ENCODE results near the gene ICE1.

DNA sequence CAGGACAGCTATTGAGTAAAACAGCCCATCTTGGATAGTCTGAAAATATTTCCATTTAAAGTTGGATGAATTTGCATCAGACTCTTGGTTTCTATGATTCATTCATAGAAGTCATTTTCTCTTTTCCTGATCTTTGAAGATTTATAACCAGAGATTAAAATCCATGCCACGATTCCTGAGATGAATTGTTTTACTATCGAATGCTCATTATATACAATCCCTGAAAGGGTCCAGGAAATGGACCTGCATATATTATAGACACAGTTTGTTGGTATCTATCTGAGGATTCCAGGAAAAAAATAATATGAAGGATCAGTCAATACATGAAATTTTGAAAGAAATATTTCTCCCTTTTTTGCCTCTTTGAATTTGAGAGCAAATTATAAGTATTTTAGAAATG is 99.0 kb downstream of the ICE1 start:
- TF ChIP-seq, protein P1, sequence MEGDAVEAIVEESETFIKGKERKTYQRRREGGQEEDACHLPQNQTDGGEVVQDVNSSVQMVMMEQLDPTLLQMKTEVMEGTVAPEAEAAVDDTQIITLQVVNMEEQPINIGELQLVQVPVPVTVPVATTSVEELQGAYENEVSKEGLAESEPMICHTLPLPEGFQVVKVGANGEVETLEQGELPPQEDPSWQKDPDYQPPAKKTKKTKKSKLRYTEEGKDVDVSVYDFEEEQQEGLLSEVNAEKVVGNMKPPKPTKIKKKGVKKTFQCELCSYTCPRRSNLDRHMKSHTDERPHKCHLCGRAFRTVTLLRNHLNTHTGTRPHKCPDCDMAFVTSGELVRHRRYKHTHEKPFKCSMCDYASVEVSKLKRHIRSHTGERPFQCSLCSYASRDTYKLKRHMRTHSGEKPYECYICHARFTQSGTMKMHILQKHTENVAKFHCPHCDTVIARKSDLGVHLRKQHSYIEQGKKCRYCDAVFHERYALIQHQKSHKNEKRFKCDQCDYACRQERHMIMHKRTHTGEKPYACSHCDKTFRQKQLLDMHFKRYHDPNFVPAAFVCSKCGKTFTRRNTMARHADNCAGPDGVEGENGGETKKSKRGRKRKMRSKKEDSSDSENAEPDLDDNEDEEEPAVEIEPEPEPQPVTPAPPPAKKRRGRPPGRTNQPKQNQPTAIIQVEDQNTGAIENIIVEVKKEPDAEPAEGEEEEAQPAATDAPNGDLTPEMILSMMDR (optimal IDR thresholded peaks at IDR 0.05 in 1 of 3, IDR thresholded peaks at IDR 0.05 in 1 of 3, conservative IDR thresholded peaks at IDR 0.05 in 1 of 3; ENCODE audit: extremely low read depth in 1 of 3, insufficient read depth in 2 of 3, low read length in 3 of 3): no peak
- no peak for TF ChIP-seq EZH2 (IDR thresholded peaks at IDR 0.05; ENCODE audit: low read length)
